Type B pancreatic cell (in vitro differentiated cells): Measurements from ENCODE around the gene MCM9. TPM values are rescaled to one million over a fixed set of nuclear protein-coding genes. Genes with fewer than 3 reads are reported as not detected.

Experiments
- DNase-seq: peaks from one replicate; pipeline ENCODE4 v3.0.0; 2021; ENCODE audit warnings: mixed read lengths; ENCODE audit not compliant: unreplicated experiment; ENCODE audit errors: extremely low spot score
- H3K27ac Mint-ChIP-seq: 2 replicates; pipeline ENCODE4 v1.8.0; 2021; ENCODE audit warnings: mild to moderate bottlenecking, mixed read lengths
- H3K27me3 Mint-ChIP-seq: 2 replicates; pipeline ENCODE4 v1.8.0; 2021; ENCODE audit warnings: mixed read lengths
- H3K36me3 Mint-ChIP-seq: 2 replicates; pipeline ENCODE4 v1.8.0; 2021; ENCODE audit warnings: mixed read lengths
- H3K4me1 Mint-ChIP-seq: one replicate; pipeline ENCODE4 v1.8.0; 2021; ENCODE audit warnings: mixed read lengths; ENCODE audit not compliant: unreplicated experiment
- H3K4me3 Mint-ChIP-seq: 2 replicates; pipeline ENCODE4 v1.8.0; 2021; ENCODE audit warnings: mild to moderate bottlenecking, mixed read lengths
- H3K9me3 Mint-ChIP-seq: 2 replicates; pipeline ENCODE4 v1.8.0; 2021; ENCODE audit warnings: mixed read lengths
- total RNA-seq: library from RNA; stranded (reverse); gene quantifications from 2 replicates; pipeline ENCODE4 v1.2.1, GENCODE V29; 2021; ENCODE audit warnings: low replicate concordance
- TF ChIP-seq, protein P1 (sequence below): fragments of 200-600 bp; sonication (generic); conservative IDR thresholded peaks from 2 replicates; pipeline ENCODE4 v1.5.0; 2021; ENCODE audit warnings: antibody characterized with exemption, mild to moderate bottlenecking

The MCM9 gene
- total RNA-seq, 1 donor from 2014 or later, result 19.6 TPM

DNA sequence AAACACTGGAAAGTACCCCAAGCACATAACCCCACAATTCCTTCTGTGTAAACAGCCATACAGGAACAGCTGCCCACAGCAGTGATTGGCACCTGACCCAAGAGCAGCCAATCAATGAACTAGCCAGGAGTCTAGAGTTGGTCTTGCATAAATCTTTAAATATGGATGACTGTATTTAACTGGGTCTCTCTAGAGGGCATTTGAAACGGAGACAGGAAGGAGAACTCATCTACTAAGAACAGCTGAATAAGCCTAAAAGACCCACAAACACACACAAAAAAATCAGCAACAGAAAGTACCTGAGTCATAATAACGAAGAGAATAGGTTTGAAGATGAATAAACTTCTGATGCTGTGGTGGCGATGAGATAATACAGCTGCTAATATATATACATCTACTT, 90.0 kb downstream of the MCM9 start:
- TF ChIP-seq, protein P1, sequence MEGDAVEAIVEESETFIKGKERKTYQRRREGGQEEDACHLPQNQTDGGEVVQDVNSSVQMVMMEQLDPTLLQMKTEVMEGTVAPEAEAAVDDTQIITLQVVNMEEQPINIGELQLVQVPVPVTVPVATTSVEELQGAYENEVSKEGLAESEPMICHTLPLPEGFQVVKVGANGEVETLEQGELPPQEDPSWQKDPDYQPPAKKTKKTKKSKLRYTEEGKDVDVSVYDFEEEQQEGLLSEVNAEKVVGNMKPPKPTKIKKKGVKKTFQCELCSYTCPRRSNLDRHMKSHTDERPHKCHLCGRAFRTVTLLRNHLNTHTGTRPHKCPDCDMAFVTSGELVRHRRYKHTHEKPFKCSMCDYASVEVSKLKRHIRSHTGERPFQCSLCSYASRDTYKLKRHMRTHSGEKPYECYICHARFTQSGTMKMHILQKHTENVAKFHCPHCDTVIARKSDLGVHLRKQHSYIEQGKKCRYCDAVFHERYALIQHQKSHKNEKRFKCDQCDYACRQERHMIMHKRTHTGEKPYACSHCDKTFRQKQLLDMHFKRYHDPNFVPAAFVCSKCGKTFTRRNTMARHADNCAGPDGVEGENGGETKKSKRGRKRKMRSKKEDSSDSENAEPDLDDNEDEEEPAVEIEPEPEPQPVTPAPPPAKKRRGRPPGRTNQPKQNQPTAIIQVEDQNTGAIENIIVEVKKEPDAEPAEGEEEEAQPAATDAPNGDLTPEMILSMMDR, result no peak
- Mint-ChIP-seq H3K27me3 (no peaks in the 10 kb centered on the region), H3K4me1 (no peaks in the 10 kb centered on the region), H3K36me3 (peaks cover 11% of the 10 kb centered on the region), H3K27ac (no peak overlapping the region), H3K4me3 (no peak overlapping the region), H3K9me3 (no peaks in the 10 kb centered on the region)
- no peak for DNase-seq

DNA sequence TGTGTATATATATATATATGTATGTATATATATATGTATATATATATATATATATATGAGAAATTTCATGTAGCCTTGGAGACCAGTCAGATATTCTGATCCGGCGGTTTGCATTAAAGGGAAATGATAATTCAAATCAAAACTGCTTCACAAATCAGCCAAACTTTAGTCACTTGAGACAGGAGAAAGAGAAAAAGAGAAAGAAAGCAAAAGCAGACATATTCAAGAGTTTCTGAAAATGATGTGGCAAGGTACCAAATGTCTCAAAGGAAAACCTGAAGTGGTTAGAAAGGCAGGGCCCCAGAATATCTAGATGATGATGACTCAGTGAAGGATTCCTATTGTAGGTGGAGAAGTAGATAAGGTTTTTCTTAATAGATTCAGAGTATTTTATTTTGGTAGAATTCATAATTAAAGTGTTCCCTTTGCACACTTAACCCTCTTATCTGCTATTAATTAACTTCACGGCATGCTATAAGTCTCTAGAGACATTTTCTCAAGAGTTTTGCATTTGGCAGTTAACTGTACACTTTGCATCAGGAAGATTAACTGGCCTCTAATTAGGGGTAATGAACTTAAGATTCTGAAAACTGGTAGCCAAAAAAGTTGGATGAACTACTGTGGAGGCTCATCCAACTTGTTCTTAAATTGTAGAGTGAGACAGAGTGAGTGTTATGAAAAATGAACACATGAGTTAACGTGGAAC, 91.1 kb downstream of the MCM9 start:
- Mint-ChIP-seq H3K27me3 (no peaks in the 10 kb centered on the region), H3K9me3 (peaks cover 4% of the 10 kb centered on the region)
- DNase-seq, result no peak

DNA sequence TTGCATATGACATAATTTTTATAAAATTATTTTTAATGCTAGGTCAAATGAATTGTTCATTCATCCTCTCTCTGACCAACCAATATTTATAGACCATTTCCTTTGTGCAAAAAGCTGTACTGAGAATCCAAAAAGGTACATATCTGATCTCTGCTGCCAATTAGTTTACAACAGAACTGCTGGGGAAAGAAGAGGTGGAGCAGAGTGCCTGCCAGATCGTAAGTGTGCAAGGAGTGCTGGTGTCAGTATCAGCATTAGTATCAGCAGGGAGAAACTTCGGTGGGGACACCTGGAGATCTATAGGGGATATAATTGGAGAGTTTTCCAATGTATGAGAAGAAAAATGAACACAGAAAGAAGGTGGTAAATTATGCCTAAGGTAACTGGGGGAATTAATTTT, 104.3 kb downstream of the MCM9 start:
- TF ChIP-seq, protein P1, result no peak
- no peaks in the 10 kb centered on the region for H3K9me3 Mint-ChIP-seq
- no peak overlapping the region for H3K27ac Mint-ChIP-seq
- no peak for DNase-seq
- no peak overlapping the region for H3K4me3 Mint-ChIP-seq
- H3K4me1 Mint-ChIP-seq, result no peaks in the 10 kb centered on the region
- peaks cover 9% of the 10 kb centered on the region for H3K36me3 Mint-ChIP-seq
- no peaks in the 10 kb centered on the region for H3K27me3 Mint-ChIP-seq

More for the DNA sequence above, 91.1 kb downstream of the MCM9 start:
- H3K36me3 Mint-ChIP-seq, result peaks cover 15% of the 10 kb centered on the region
- TF ChIP-seq, protein P1, result no peak
- no peaks in the 10 kb centered on the region for H3K4me1 Mint-ChIP-seq
- H3K4me3 Mint-ChIP-seq, result no peak overlapping the region
- H3K27ac Mint-ChIP-seq, result no peak overlapping the region

DNA sequence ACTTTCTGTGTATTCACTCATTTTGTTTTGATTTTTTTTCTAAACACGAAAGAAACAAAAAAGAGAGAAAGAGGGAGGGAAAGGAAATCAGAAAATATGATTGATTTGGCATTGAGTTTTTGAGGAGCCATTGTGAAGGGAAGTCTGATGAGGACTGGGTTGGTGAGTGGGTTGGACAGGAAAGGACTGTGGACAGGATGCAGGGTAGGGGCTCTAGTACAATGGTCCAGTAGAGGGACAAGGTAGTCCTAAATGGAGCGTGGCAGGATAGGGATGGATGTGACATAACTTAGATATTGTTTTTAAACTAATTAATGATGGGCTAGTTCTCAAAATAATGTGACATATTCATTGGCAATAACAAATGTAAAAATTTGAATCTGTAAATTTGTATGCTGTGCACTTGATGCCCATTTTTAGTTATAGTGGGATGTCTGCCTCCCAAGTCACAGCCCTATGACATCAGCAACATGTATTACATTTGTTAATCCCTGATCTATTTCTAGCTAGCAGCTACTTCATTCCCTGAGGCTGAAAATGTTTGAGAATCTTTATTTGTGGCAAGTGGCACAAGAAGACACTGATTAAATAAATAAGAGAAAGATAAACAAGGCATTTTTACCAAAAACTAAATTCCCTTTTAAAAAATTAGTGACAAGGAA, 105.0 kb downstream of the MCM9 start:
- TF ChIP-seq, protein P1, result no peak
- no peaks in the 10 kb centered on the region for H3K27me3 Mint-ChIP-seq
- H3K4me1 Mint-ChIP-seq, result no peaks in the 10 kb centered on the region
- no peak for DNase-seq
- H3K36me3 Mint-ChIP-seq, result peaks cover 9% of the 10 kb centered on the region
- H3K27ac Mint-ChIP-seq, result no peak overlapping the region
- H3K9me3 Mint-ChIP-seq, result no peaks in the 10 kb centered on the region
- H3K4me3 Mint-ChIP-seq, result no peak overlapping the region

DNA sequence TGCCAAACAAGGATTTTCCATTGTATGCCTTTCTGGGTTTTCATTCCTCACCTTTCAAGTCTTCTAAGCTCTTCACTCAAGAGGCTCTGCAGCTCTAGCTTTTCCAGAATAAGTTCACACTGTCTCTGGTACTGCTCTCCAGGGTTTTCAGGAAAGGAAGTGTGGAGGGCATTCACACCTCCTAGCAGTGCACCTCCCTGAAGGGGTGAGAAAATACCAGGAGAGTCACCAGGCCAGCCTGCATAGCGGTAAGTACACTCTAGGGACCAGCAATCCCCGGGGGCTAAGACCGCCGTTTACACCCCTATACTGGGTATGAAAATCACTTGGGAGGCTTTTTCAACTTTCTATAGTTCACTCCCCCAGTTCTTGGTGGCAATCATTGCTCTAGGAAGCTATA, 108.9 kb downstream of the MCM9 start:
- TF ChIP-seq, protein P1, result no peak
- Mint-ChIP-seq H3K4me1 (no peaks in the 10 kb centered on the region), H3K27ac (no peak overlapping the region), H3K9me3 (peaks cover 6% of the 10 kb centered on the region), H3K4me3 (no peak overlapping the region), H3K36me3 (peaks cover 19% of the 10 kb centered on the region), H3K27me3 (no peaks in the 10 kb centered on the region)
- DNase-seq, result no peak
